Upper lobe of left lung (tissue), 4 donors: Measurements from ENCODE around the gene TAS2R60.

Source experiments
- CTCF ChIP-seq, 6 experiments: fragments of 450-650 bp in 4 of 6; fragments of 200-600 bp in 2 of 6; sonication (generic) in 2 of 6; IDR thresholded peaks; one replicate each; pipeline ENCODE4 v1.5.1; 2016 to 2019; ENCODE audit warnings: antibody characterized with exemption in 6 of 6
- POLR2A ChIP-seq, 4 donors: fragments of 450-650 bp; IDR thresholded peaks; one replicate each; pipeline ENCODE4 v1.5.1; 2016 to 2017; ENCODE audit warnings: antibody characterized with exemption in 4 of 4, mild to moderate bottlenecking in 2 of 4

- TF ChIP-seq POLR2A (IDR thresholded peaks at IDR 0.05) (no peak), CTCF (IDR thresholded peaks at IDR 0.05) (no peak)
Measured at GRCh38 chr7:143484119-143484518, 40.9 kb downstream of the TAS2R60 start.
